GM15510 (cell line): ENCODE data around the gene SLC37A3.

Source experiments
- POLR2A ChIP-seq: IDR thresholded peaks from 3 replicates; pipeline ENCODE4 v1.6.1; 2011; ENCODE audit warnings: borderline replicate concordance; ENCODE audit not compliant: insufficient read length; ENCODE audit errors: extremely low read depth

The SLC37A3 gene

GRCh38 chr7:140314573-140315480 is 83.5 kb downstream of the SLC37A3 start:
- TF ChIP-seq POLR2A = no peak

- TF ChIP-seq POLR2A = no peak
These were observed 86.0 kb downstream of the SLC37A3 start for GRCh38 chr7:140312141-140312846.

- TF ChIP-seq POLR2A = no peak
These were observed 87.9 kb downstream of the SLC37A3 start for GRCh38 chr7:140310337-140311002.

- no peak for TF ChIP-seq POLR2A
These were observed 90.3 kb downstream of the SLC37A3 start for GRCh38 chr7:140308060-140308459.

- no peak for TF ChIP-seq POLR2A
These were observed 94.0 kb downstream of the SLC37A3 start for GRCh38 chr7:140304191-140304799.

GRCh38 chr7:140300243-140301136 is 97.8 kb downstream of the SLC37A3 start:
- TF ChIP-seq POLR2A = no peak

- no peak for TF ChIP-seq POLR2A
These were observed 100.1 kb downstream of the SLC37A3 start for GRCh38 chr7:140298213-140298612.

GRCh38 chr7:140297192-140297591 is 101.1 kb downstream of the SLC37A3 start:
- no peak for TF ChIP-seq POLR2A

GRCh38 chr7:140295224-140295738 is 103.0 kb downstream of the SLC37A3 start:
- TF ChIP-seq POLR2A = no peak

GRCh38 chr7:140294454-140294853 is 103.9 kb downstream of the SLC37A3 start:
- no peak for TF ChIP-seq POLR2A

GRCh38 chr7:140292438-140292837 is 105.9 kb downstream of the SLC37A3 start:
- no peak for TF ChIP-seq POLR2A

- TF ChIP-seq POLR2A = no peak
These were observed 108.5 kb downstream of the SLC37A3 start for GRCh38 chr7:140289804-140290203.

- no peak for TF ChIP-seq POLR2A
These were observed 110.3 kb downstream of the SLC37A3 start for GRCh38 chr7:140287988-140288387.

- no peak for TF ChIP-seq POLR2A
These were observed 112.4 kb downstream of the SLC37A3 start for GRCh38 chr7:140285938-140286337.
